Activated CD4-positive, alpha-beta T cell treated with anti-CD3 and anti-CD28 coated beads for 36 hours (primary cell): Measurements from ENCODE around the gene CAMK2G. TPM values are rescaled to one million over a fixed set of nuclear protein-coding genes. Genes with fewer than 3 reads are reported as not detected.
"Not testable (repeated sequence)": the region's sequence is repeated elsewhere in the genome, so short reads cannot be mapped to it uniquely, and the experiment has no call there.

Source experiments
- ATAC-seq: fragments of 200-7000 bp; cut with Tn5 transposase; one replicate; pipeline ENCODE4 v1.10.0; 2021; ENCODE audit warnings: mild to moderate bottlenecking, moderate library complexity
- CTCF ChIA-PET: fragments of 350-600 bp; sonication (Branson Sonifier 250); formaldehyde crosslinking; loops from one replicate; lab custom pipeline; 2021; ENCODE audit warnings: antibody characterized with exemption; lab: Charles Lee
- POLR2A ChIA-PET: fragments of 350-600 bp; sonication (Branson Sonifier 250); formaldehyde crosslinking; loops from one replicate; lab custom pipeline; 2021; ENCODE audit warnings: antibody characterized with exemption, inconsistent platforms; lab: Charles Lee
- DNase-seq: peaks from one replicate; pipeline ENCODE4 v3.0.0-alpha.2; 2020
- H3K27ac Mint-ChIP-seq: one replicate; pipeline ENCODE4 v1.8.0; 2021; ENCODE audit warnings: mixed read lengths
- H3K27me3 Mint-ChIP-seq: one replicate; pipeline ENCODE4 v1.8.0; 2021; ENCODE audit warnings: mixed read lengths
- H3K36me3 Mint-ChIP-seq: one replicate; pipeline ENCODE4 v1.8.0; 2021; ENCODE audit warnings: low read depth, mixed read lengths
- H3K4me1 Mint-ChIP-seq: one replicate; pipeline ENCODE4 v1.8.0; 2021; ENCODE audit warnings: mixed read lengths
- H3K4me3 Mint-ChIP-seq: one replicate; pipeline ENCODE4 v1.8.0; 2021; ENCODE audit warnings: mild to moderate bottlenecking, moderate library complexity, mixed read lengths
- H3K9me3 Mint-ChIP-seq: one replicate; pipeline ENCODE4 v1.8.0; 2021; ENCODE audit warnings: low read depth, mixed read lengths
- intact Hi-C, 2 experiments: fragments of 100-400 bp; cut with DNase I in 1 of 2; cut with micrococcal nuclease in 1 of 2; formaldehyde crosslinking; loops; one replicate each; pipeline versions ENCODE4 v1.14.2 to v1.15.1; 2022 to 2024; cut with DNase I, micrococcal nuclease
- total RNA-seq, 2 experiments: library from RNA; stranded (reverse); gene quantifications; one replicate each; pipeline ENCODE4 v1.2.3, GENCODE V29; 2021

Gene CAMK2G
- total RNA-seq, 2 experiments from 2014 or later = 16.4 to 19.4 TPM

- no peak for ATAC-seq
- ChIA-PET POLR2A (no interaction called here), CTCF (interaction anchor here (0.9 to 1.8 kb wide), 2 partner anchors 15 to 39 kb away, joined by 3 to 14 read pairs; no protein-coding TSS in a partner anchor)
- H3K27ac Mint-ChIP-seq = no peak overlapping the region
- H3K4me1 Mint-ChIP-seq = no peaks in the 10 kb centered on the region
- intact Hi-C loops = no loop called here
- H3K4me3 Mint-ChIP-seq = no peak overlapping the region
- H3K36me3 Mint-ChIP-seq = no peaks in the 10 kb centered on the region
- no peaks in the 10 kb centered on the region for H3K9me3 Mint-ChIP-seq
- DNase-seq = no peak
- peaks cover 13% of the 10 kb centered on the region for H3K27me3 Mint-ChIP-seq
Measured at GRCh38 chr10:73901261-73901660, 26.9 kb upstream of the CAMK2G start.

- H3K4me1 Mint-ChIP-seq = no peaks in the 10 kb centered on the region
- CTCF ChIA-PET = interaction anchor here (0.8 to 2.0 kb wide), 4 partner anchors 11 to 41 kb away, joined by 3 to 8 read pairs (median 3); no protein-coding TSS in a partner anchor
- DNase-seq = no peak
- no peaks in the 10 kb centered on the region for H3K9me3 Mint-ChIP-seq
- no peak overlapping the region for H3K4me3 Mint-ChIP-seq
- H3K27ac Mint-ChIP-seq = no peak overlapping the region
- no peaks in the 10 kb centered on the region for H3K36me3 Mint-ChIP-seq
- no peak for ATAC-seq
- POLR2A ChIA-PET = no interaction called here
- intact Hi-C loops = no loop called here
- peaks cover 9% of the 10 kb centered on the region for H3K27me3 Mint-ChIP-seq
Measured at GRCh38 chr10:73900064-73900463, 25.7 kb upstream of the CAMK2G start.

GRCh38 chr10:73899423-73899822, 25.1 kb upstream of the CAMK2G start:
- DNase-seq = no peak
- H3K27ac Mint-ChIP-seq = no peak overlapping the region
- H3K4me1 Mint-ChIP-seq = peaks cover 3% of the 10 kb centered on the region
- no peak for ATAC-seq
- no peaks in the 10 kb centered on the region for H3K36me3 Mint-ChIP-seq
- H3K9me3 Mint-ChIP-seq = no peaks in the 10 kb centered on the region
- POLR2A ChIA-PET = interaction anchor here (0.5 kb wide), 1 partner anchor 15 kb away, joined by 3 read pairs; no protein-coding TSS in a partner anchor
- H3K27me3 Mint-ChIP-seq = peaks cover 9% of the 10 kb centered on the region
- intact Hi-C loops = no loop called here
- H3K4me3 Mint-ChIP-seq = no peak overlapping the region
- CTCF ChIA-PET = interaction anchor here (0.8 to 2.0 kb wide), 4 partner anchors 13 to 66 kb away, joined by 3 to 8 read pairs (median 4); no protein-coding TSS in a partner anchor

GRCh38 chr10:73898730-73899410, 24.5 kb upstream of the CAMK2G start:
- DNase-seq = no peak
- CTCF ChIA-PET = interaction anchor here (0.6 to 2.0 kb wide), 7 partner anchors 10 to 67 kb away, joined by 3 to 8 read pairs (median 3); no protein-coding TSS in a partner anchor

GRCh38 chr10:73897693-73898092, 23.3 kb upstream of the CAMK2G start:
- Mint-ChIP-seq H3K9me3 (no peaks in the 10 kb centered on the region), H3K27ac (no peak overlapping the region), H3K4me1 (peaks cover 7% of the 10 kb centered on the region), H3K27me3 (peaks cover 9% of the 10 kb centered on the region), H3K4me3 (no peak overlapping the region), H3K36me3 (no peaks in the 10 kb centered on the region)
- ChIA-PET CTCF (interaction anchor here (1.6 kb wide), 1 partner anchor 43 kb away, joined by 3 read pairs; no protein-coding TSS in a partner anchor), POLR2A (no interaction called here)
- ATAC-seq (no peak), DNase-seq (no peak)
- intact Hi-C loops = no loop called here

More at GRCh38 chr10:73898730-73899410, 24.5 kb upstream of the CAMK2G start:
- H3K4me1 Mint-ChIP-seq = peaks cover 7% of the 10 kb centered on the region
- POLR2A ChIA-PET = interaction anchor here (0.5 kb wide), 1 partner anchor 14 kb away, joined by 3 read pairs; no protein-coding TSS in a partner anchor
- H3K4me3 Mint-ChIP-seq = no peak overlapping the region
- no peaks in the 10 kb centered on the region for H3K9me3 Mint-ChIP-seq
- H3K27me3 Mint-ChIP-seq = peaks cover 9% of the 10 kb centered on the region
- no peaks in the 10 kb centered on the region for H3K36me3 Mint-ChIP-seq
- no peak overlapping the region for H3K27ac Mint-ChIP-seq
- ATAC-seq = no peak
- intact Hi-C loops = no loop called here

GRCh38 chr10:73895381-73895780, 21.0 kb upstream of the CAMK2G start:
- H3K27ac Mint-ChIP-seq, H3K9me3 Mint-ChIP-seq, intact Hi-C loops, ATAC-seq, POLR2A ChIA-PET, H3K4me1 Mint-ChIP-seq, H3K27me3 Mint-ChIP-seq, H3K36me3 Mint-ChIP-seq, DNase-seq, H3K4me3 Mint-ChIP-seq: not testable (repeated sequence)
- CTCF ChIA-PET = interaction anchor here (0.7 kb wide), 1 partner anchor 333 kb away, joined by 3 read pairs; no protein-coding TSS in a partner anchor

- intact Hi-C loops = no loop called here
- peak; percentile 52 for DNase-seq
- Mint-ChIP-seq H3K4me3 (no peak overlapping the region), H3K27me3 (no peaks in the 10 kb centered on the region), H3K4me1 (peaks cover 7% of the 10 kb centered on the region), H3K27ac (no peak overlapping the region), H3K36me3 (no peaks in the 10 kb centered on the region), H3K9me3 (no peaks in the 10 kb centered on the region)
- ChIA-PET POLR2A (interaction anchor here (0.5 to 0.9 kb wide), 2 partner anchors 27 to 30 kb away, joined by 3 to 5 read pairs; no protein-coding TSS in a partner anchor), CTCF (interaction anchor here (0.6 to 13.2 kb wide), 8 partner anchors 8 to 123 kb away, joined by 3 to 375 read pairs (median 4); a partner anchor contains a TSS)
- ATAC-seq = peak; percentile 80
Measured at GRCh38 chr10:73894245-73894971, 20.1 kb upstream of the CAMK2G start.

GRCh38 chr10:73893426-73893825, 19.1 kb upstream of the CAMK2G start:
- no peaks in the 10 kb centered on the region for H3K36me3 Mint-ChIP-seq
- intact Hi-C loops = no loop called here
- H3K4me1 Mint-ChIP-seq = peaks cover 9% of the 10 kb centered on the region
- no peaks in the 10 kb centered on the region for H3K9me3 Mint-ChIP-seq
- no peak for DNase-seq
- ChIA-PET CTCF (interaction anchor here (0.9 to 13.2 kb wide), 7 partner anchors 9 to 63 kb away, joined by 3 to 375 read pairs (median 4); no protein-coding TSS in a partner anchor), POLR2A (no interaction called here)
- ATAC-seq = no peak
- no peak overlapping the region for H3K27ac Mint-ChIP-seq
- H3K4me3 Mint-ChIP-seq = no peak overlapping the region
- H3K27me3 Mint-ChIP-seq = no peaks in the 10 kb centered on the region

GRCh38 chr10:73892310-73893030, 18.1 kb upstream of the CAMK2G start:
- intact Hi-C loops = no loop called here
- no peak overlapping the region for H3K4me3 Mint-ChIP-seq
- no peak overlapping the region for H3K27ac Mint-ChIP-seq
- DNase-seq (no peak), ATAC-seq (no peak)
- ChIA-PET CTCF (interaction anchor here (1.2 to 19.7 kb wide), 4 partner anchors 12 to 64 kb away, joined by 5 to 456 read pairs (median 204); no protein-coding TSS in a partner anchor), POLR2A (no interaction called here)
- H3K36me3 Mint-ChIP-seq = no peaks in the 10 kb centered on the region
- H3K9me3 Mint-ChIP-seq = no peaks in the 10 kb centered on the region
- peaks cover 9% of the 10 kb centered on the region for H3K4me1 Mint-ChIP-seq
- no peaks in the 10 kb centered on the region for H3K27me3 Mint-ChIP-seq

- DNase-seq = no peak
- Mint-ChIP-seq H3K4me3 (no peak overlapping the region), H3K36me3 (no peaks in the 10 kb centered on the region), H3K4me1 (peaks cover 10% of the 10 kb centered on the region), H3K27me3 (no peaks in the 10 kb centered on the region), H3K27ac (no peak overlapping the region), H3K9me3 (no peaks in the 10 kb centered on the region)
- ChIA-PET POLR2A (no interaction called here), CTCF (interaction anchor here (5.1 to 19.7 kb wide), 3 partner anchors 12 to 49 kb away, joined by 34 to 456 read pairs (median 375); no protein-coding TSS in a partner anchor)
- intact Hi-C loops = no loop called here
- no peak for ATAC-seq
Measured at GRCh38 chr10:73891540-73891939, 17.2 kb upstream of the CAMK2G start.
